HEK293 (cell line): ENCODE measurements around the gene CSNK1E.

Experiments
- HIC1 ChIP-seq: fragments of 450-650 bp; formaldehyde crosslinking; IDR thresholded peaks from 2 replicates; pipeline ENCODE4 v1.5.1; 2016; ENCODE audit warnings: missing biosample characterization, missing genetic modification characterization
- KLF8 ChIP-seq: fragments of 450-650 bp; formaldehyde crosslinking; IDR thresholded peaks from 2 replicates; pipeline ENCODE4 v1.5.1; 2016; ENCODE audit warnings: missing biosample characterization, missing genetic modification characterization
- OSR2 ChIP-seq: fragments of 450-650 bp; formaldehyde crosslinking; IDR thresholded peaks from 2 replicates; pipeline ENCODE4 v1.5.1; 2016; ENCODE audit warnings: missing biosample characterization, missing genetic modification characterization
- REST ChIP-seq: fragments of 450-650 bp; formaldehyde crosslinking; IDR thresholded peaks from 2 replicates; pipeline ENCODE4 v1.5.1; 2016; ENCODE audit warnings: missing biosample characterization, missing genetic modification characterization
- ZBTB26 ChIP-seq: fragments of 450-650 bp; formaldehyde crosslinking; optimal IDR thresholded peaks from 2 replicates; pipeline ENCODE3; 2016; ENCODE audit warnings: missing biosample characterization, mild to moderate bottlenecking, missing genetic modification characterization
- ZNF10 ChIP-seq: fragments of 450-650 bp; formaldehyde crosslinking; IDR thresholded peaks from 2 replicates; pipeline ENCODE4 v1.5.1; 2017; ENCODE audit warnings: missing biosample characterization, missing genetic modification characterization
- ZNF18 ChIP-seq: fragments of 450-650 bp; formaldehyde crosslinking; IDR thresholded peaks from 2 replicates; pipeline ENCODE4 v1.5.1; 2016; ENCODE audit warnings: missing biosample characterization, missing genetic modification characterization
- ZNF211 ChIP-seq: fragments of 450-650 bp; formaldehyde crosslinking; IDR thresholded peaks from 2 replicates; pipeline ENCODE4 v1.5.1; 2016; ENCODE audit warnings: low read depth, missing biosample characterization, missing genetic modification characterization
- ZNF223 ChIP-seq: fragments of 450-650 bp; formaldehyde crosslinking; IDR thresholded peaks from 2 replicates; pipeline ENCODE4 v1.5.1; 2016; ENCODE audit warnings: missing biosample characterization, missing genetic modification characterization
- ZNF239 ChIP-seq: fragments of 450-650 bp; formaldehyde crosslinking; IDR thresholded peaks from 2 replicates; pipeline ENCODE4 v1.5.1; 2016; ENCODE audit warnings: missing biosample characterization, missing genetic modification characterization
- ZNF274 ChIP-seq, 2 experiments: fragments of 200-500 bp in 1 of 2; fragments of 450-650 bp in 1 of 2; sonication (Bioruptor generic) in 1 of 2; formaldehyde crosslinking in 1 of 2; IDR thresholded peaks; 2 replicates each; pipeline versions ENCODE4 v1.5.1 to v1.6.1; 2014 to 2016; ENCODE audit warnings: borderline replicate concordance in 1 of 2, inconsistent platforms in 1 of 2, low read length in 1 of 2, missing biosample characterization in 1 of 2, missing genetic modification characterization in 1 of 2
- ZNF292 ChIP-seq: fragments of 450-650 bp; formaldehyde crosslinking; IDR thresholded peaks from 2 replicates; pipeline ENCODE4 v1.5.1; 2016; ENCODE audit warnings: low read depth, missing biosample characterization, missing genetic modification characterization, borderline replicate concordance
- ZNF302 ChIP-seq: fragments of 450-650 bp; formaldehyde crosslinking; IDR thresholded peaks from 2 replicates; pipeline ENCODE4 v1.5.1; 2016; ENCODE audit warnings: missing biosample characterization, missing genetic modification characterization, low read depth
- ZNF324 ChIP-seq: fragments of 450-650 bp; formaldehyde crosslinking; IDR thresholded peaks from 2 replicates; pipeline ENCODE4 v1.5.1; 2016; ENCODE audit warnings: missing biosample characterization, missing genetic modification characterization
- ZNF366 ChIP-seq: fragments of 450-650 bp; formaldehyde crosslinking; conservative IDR thresholded peaks from 2 replicates; pipeline ENCODE4 v1.5.1; 2016; ENCODE audit warnings: missing biosample characterization, missing genetic modification characterization
- ZNF37A ChIP-seq: fragments of 450-650 bp; IDR thresholded peaks from 2 replicates; pipeline ENCODE4 v1.5.1; 2018; ENCODE audit warnings: missing biosample characterization, missing genetic modification characterization
- ZNF529 ChIP-seq: fragments of 450-650 bp; formaldehyde crosslinking; IDR thresholded peaks from 2 replicates; pipeline ENCODE4 v1.5.1; 2017; ENCODE audit warnings: missing genetic modification characterization, missing biosample characterization; ENCODE audit not compliant: insufficient replicate concordance
- ZNF530 ChIP-seq: fragments of 450-650 bp; formaldehyde crosslinking; IDR thresholded peaks from 2 replicates; pipeline ENCODE4 v1.5.1; 2016; ENCODE audit warnings: low read depth, missing biosample characterization, missing genetic modification characterization
- ZNF596 ChIP-seq: fragments of 450-650 bp; IDR thresholded peaks from 2 replicates; pipeline ENCODE4 v1.5.0; 2018; ENCODE audit warnings: missing biosample characterization, mild to moderate bottlenecking, missing genetic modification characterization, moderate library complexity
- ZNF600 ChIP-seq: fragments of 450-650 bp; formaldehyde crosslinking; IDR thresholded peaks from 2 replicates; pipeline ENCODE4 v1.5.1; 2016; ENCODE audit warnings: missing biosample characterization, missing genetic modification characterization
- ZNF626 ChIP-seq: fragments of 450-650 bp; sonication (Bioruptor Pico); formaldehyde crosslinking; IDR thresholded peaks from 2 replicates; pipeline ENCODE4 v1.5.1; 2018; ENCODE audit warnings: missing biosample characterization, missing genetic modification characterization, inconsistent platforms
- TF ChIP-seq, protein P1 (sequence below): fragments of 450-650 bp; formaldehyde crosslinking; IDR thresholded peaks from 2 replicates; pipeline ENCODE4 v1.5.1; 2016; ENCODE audit warnings: missing biosample characterization, missing genetic modification characterization
- TF ChIP-seq, protein P2 (sequence below): fragments of 450-650 bp; formaldehyde crosslinking; IDR thresholded peaks from 2 replicates; pipeline ENCODE4; 2016; ENCODE audit warnings: missing biosample characterization, missing genetic modification characterization
- TF ChIP-seq, protein P3 (sequence below): fragments of 450-650 bp; formaldehyde crosslinking; IDR thresholded peaks from 2 replicates; pipeline ENCODE4 v1.5.1; 2017; ENCODE audit warnings: missing biosample characterization, missing genetic modification characterization
- TF ChIP-seq, protein P4 (sequence below): fragments of 450-650 bp; formaldehyde crosslinking; IDR thresholded peaks from 2 replicates; pipeline ENCODE4 v1.5.1; 2016; ENCODE audit warnings: missing biosample characterization, missing genetic modification characterization

Gene CSNK1E

DNA sequence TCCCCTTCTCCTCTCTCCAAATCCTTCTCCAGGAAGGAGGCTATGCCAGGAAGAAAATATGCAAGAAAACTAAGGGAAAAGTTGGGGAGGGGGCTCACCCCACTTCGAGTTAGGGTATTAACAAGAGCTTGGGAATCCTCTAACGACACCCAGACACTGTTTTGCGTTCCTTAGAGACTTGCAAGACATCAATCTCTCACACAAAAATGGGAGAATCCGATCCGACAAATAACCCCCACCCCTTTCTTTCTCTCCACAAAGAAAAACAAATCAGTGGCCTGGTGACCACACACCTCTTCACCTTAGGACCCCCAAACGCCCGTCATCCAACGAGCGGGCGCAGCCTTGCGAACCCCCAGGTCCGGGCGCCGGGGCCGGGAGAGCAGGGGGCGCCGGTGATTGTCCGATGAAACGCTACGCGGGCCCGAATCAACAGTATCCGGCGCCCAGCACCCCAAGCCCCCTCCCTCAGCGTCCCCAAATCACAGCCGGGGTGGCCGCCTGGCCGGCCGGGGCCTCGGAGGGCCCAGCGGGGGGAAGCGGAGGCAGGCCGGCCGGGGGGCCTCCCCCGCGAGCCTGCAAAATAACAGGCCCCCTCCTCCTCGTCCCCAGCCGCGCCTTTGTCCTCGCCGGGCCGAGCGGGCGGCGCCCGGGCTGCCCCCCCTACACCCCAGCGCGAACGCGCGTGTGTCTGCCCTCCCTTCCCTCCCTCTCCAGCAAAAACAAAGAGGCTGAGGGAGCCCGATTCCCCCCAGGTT lies 690 bp downstream of the CSNK1E start (continued):
- no peak for TF ChIP-seq ZNF223 (tag by site-specific recombination)
- TF ChIP-seq ZNF529 (tag by site-specific recombination): no peak
- no peak for TF ChIP-seq ZNF239 (tag by site-specific recombination)
- peak; percentile 16; the same call in 1 of the 2 replicates for TF ChIP-seq ZNF596 (tag by site-specific recombination)
- TF ChIP-seq HIC1 (tag by site-specific recombination): no peak
- TF ChIP-seq ZNF10 (tag by site-specific recombination): no peak
- TF ChIP-seq KLF8 (tag by site-specific recombination): peak; percentile 31; the same call in 1 of the 2 replicates
- no peak for TF ChIP-seq ZNF18 (tag by site-specific recombination)
- TF ChIP-seq, protein P1, sequence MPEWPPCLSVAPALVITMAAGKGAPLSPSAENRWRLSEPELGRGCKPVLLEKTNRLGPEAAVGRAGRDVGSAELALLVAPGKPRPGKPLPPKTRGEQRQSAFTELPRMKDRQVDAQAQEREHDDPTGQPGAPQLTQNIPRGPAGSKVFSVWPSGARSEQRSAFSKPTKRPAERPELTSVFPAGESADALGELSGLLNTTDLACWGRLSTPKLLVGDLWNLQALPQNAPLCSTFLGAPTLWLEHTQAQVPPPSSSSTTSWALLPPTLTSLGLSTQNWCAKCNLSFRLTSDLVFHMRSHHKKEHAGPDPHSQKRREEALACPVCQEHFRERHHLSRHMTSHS (tag by site-specific recombination): no peak
- no peak for TF ChIP-seq ZNF302
- no peak for TF ChIP-seq ZNF292 (tag by site-specific recombination)
- no peak for TF ChIP-seq ZNF211 (tag by site-specific recombination)
- TF ChIP-seq, protein P2, sequence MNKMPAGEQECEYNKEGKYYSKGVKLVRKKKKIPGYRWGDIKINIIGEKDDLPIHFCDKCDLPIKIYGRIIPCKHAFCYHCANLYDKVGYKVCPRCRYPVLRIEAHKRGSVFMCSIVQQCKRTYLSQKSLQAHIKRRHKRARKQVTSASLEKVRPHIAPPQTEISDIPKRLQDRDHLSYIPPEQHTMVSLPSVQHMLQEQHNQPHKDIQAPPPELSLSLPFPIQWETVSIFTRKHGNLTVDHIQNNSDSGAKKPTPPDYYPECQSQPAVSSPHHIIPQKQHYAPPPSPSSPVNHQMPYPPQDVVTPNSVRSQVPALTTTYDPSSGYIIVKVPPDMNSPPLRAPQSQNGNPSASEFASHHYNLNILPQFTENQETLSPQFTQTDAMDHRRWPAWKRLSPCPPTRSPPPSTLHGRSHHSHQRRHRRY (tag by site-specific recombination): no peak
- TF ChIP-seq OSR2 (tag by site-specific recombination): no peak
- TF ChIP-seq, protein P3, sequence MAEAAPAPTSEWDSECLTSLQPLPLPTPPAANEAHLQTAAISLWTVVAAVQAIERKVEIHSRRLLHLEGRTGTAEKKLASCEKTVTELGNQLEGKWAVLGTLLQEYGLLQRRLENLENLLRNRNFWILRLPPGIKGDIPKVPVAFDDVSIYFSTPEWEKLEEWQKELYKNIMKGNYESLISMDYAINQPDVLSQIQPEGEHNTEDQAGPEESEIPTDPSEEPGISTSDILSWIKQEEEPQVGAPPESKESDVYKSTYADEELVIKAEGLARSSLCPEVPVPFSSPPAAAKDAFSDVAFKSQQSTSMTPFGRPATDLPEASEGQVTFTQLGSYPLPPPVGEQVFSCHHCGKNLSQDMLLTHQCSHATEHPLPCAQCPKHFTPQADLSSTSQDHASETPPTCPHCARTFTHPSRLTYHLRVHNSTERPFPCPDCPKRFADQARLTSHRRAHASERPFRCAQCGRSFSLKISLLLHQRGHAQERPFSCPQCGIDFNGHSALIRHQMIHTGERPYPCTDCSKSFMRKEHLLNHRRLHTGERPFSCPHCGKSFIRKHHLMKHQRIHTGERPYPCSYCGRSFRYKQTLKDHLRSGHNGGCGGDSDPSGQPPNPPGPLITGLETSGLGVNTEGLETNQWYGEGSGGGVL: peak; percentile 59; the same call in 1 of the 2 replicates
- peak; percentile 75 for TF ChIP-seq ZBTB26
- TF ChIP-seq ZNF530 (tag by site-specific recombination): no peak
- TF ChIP-seq REST (tag by site-specific recombination): no peak
- no peak for TF ChIP-seq ZNF274 (IDR thresholded peaks at IDR 0.05; ENCODE audit: low read length)
- no peak for TF ChIP-seq ZNF274 (tag by site-specific recombination; IDR thresholded peaks at IDR 0.05; ENCODE audit: borderline replicate concordance)
- TF ChIP-seq, protein P4, sequence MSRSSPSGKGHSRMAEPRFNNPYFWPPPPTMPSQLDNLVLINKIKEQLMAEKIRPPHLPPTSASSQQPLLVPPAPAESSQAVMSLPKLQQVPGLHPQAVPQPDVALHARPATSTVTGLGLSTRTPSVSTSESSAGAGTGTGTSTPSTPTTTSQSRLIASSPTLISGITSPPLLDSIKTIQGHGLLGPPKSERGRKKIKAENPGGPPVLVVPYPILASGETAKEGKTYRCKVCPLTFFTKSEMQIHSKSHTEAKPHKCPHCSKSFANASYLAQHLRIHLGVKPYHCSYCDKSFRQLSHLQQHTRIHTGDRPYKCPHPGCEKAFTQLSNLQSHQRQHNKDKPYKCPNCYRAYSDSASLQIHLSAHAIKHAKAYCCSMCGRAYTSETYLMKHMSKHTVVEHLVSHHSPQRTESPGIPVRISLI (tag by site-specific recombination): no peak
- no peak for TF ChIP-seq ZNF37A (tag by site-specific recombination)
- TF ChIP-seq ZNF626 (tag by site-specific recombination): no peak
- TF ChIP-seq ZNF324 (tag by site-specific recombination): no peak
- no peak for TF ChIP-seq ZNF366 (tag by site-specific recombination)
- no peak for TF ChIP-seq ZNF600 (tag by site-specific recombination)
